NCI-H510A (cell line): ENCODE measurements around the gene ZDHHC24.
A peak's percentile ranks its signal among the peaks of the same experiment; 100 is the strongest.

ENCODE experiments used
- DNase-seq: peaks from one replicate; lab custom pipeline; 2025; lab: John Stamatoyannopoulos, UW

The ZDHHC24 gene

GRCh38 chr11:66564984-66565383, 19.1 kb upstream of the ZDHHC24 start:
- no peak for DNase-seq

DNA sequence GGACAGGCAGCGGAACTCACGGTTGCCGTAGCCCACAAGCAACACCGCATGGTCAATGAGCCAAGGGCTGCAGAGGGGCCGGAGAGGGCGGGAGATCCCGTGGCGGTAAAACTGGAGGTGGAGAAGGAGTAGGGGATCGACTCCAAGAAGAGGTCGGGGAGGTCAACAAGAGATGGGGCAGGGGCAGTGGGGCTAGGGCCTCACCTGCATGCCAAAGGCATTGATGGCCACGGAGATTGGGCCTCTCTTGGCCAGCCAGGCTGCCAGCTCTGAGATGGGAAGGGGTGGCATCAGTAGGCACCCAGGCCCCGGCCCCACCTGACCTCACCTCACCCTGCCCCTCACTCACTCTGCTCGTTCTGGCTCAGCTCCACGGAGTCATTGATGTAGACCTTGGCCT, 18.7 kb upstream of the ZDHHC24 start:
- no peak for DNase-seq

DNA sequence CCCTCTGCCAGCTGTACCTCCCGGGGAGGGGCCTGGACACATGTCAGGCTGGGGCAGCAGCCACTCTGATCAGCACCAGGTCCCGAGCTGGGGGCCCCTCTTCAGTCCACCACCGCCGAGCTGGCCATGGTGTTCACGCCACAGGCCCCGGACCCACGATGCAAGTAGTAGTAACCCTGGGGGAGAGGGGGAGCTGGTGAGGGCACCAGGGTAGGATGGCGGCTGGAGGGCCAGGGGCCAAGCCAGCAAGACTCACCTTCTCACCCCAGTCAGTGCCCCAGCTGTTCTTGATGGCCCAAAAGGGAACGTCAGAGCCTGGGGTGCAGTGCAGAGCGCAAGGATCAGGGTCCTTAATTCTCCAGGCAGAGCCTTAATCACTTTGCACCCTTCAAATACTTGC, 18.0 kb upstream of the ZDHHC24 start:
- DNase-seq: no peak

- no peak for DNase-seq
These were observed 17.2 kb upstream of the ZDHHC24 start for GRCh38 chr11:66562907-66563583.

- DNase-seq: no peak
These were observed 16.4 kb upstream of the ZDHHC24 start for GRCh38 chr11:66562275-66562674.

DNA sequence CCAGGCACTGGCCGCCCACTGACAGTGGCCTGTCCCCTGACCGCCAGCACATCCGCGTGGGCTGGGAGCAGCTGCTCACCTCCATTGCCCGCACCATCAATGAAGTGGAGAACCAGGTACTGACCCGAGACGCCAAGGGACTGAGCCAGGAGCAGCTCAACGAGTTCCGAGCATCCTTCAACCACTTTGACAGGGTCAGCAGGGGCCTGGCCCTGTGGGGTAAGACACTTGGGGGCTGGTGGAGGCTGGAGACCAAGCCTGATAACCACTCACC, 16.1 kb upstream of the ZDHHC24 start:
- no peak for DNase-seq

DNA sequence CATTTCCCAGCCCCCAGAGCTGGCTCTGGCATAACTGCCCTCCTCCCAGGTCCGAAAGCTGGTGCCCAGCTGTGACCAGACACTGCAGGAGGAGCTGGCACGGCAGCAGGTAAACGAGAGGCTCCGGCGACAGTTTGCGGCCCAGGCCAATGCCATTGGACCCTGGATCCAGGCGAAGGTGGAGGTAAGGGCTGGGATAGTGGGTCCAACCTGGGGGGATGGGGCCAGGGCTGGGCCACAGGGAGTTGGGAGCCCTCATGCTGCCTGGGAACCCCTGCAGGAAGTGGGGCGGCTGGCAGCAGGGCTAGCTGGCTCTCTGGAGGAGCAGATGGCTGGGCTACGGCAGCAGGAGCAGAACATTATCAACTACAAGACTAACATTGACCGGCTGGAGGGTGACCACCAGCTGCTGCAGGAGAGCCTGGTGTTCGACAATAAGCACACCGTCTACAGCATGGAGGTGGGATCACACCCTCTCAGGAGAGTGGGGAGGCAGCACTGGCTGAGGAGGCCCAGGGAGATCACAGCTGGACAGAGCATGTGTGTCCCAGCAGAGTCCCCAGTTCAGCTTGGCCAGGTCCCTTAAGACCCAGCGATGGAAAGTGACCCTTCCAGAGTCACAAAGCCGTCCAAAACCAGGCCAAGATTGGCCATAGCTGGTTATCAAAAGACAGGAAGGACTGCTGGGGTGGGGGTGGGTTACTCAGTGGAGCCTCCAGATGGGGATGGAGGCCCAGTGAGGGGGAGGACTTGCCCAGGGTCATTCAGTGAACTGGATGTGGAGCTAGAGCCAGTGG, 15.5 kb upstream of the ZDHHC24 start:
- no peak for DNase-seq

GRCh38 chr11:66559866-66560676, 14.2 kb upstream of the ZDHHC24 start:
- DNase-seq: no peak

- no peak for DNase-seq
These were observed 13.5 kb upstream of the ZDHHC24 start for GRCh38 chr11:66559142-66559865.

DNA sequence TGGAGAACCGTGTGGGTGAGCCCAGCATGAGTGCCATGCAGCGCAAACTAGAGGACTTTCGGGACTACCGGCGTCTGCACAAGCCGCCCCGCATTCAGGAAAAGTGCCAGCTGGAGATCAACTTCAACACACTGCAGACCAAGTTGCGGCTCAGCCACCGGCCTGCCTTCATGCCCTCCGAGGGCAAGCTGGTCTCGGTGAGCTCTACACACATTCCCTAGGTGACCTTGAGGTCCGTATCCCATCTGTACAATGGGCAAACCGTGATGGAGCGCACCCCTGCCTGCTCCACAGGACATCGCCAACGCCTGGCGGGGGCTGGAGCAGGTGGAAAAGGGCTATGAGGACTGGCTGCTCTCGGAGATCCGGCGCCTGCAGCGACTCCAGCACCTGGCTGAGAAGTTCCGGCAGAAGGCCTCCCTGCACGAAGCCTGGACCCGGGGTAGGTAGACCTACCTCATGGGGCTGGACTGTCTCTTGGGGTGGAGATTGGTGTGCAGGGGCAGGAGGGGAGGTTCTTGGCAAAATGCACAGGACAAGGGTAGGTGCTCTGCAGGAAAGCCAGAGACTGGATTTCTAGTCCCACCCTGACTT, 12.0 kb upstream of the ZDHHC24 start:
- no peak for DNase-seq

GRCh38 chr11:66556086-66556485, 10.2 kb upstream of the ZDHHC24 start:
- DNase-seq: peak; percentile 85

DNA sequence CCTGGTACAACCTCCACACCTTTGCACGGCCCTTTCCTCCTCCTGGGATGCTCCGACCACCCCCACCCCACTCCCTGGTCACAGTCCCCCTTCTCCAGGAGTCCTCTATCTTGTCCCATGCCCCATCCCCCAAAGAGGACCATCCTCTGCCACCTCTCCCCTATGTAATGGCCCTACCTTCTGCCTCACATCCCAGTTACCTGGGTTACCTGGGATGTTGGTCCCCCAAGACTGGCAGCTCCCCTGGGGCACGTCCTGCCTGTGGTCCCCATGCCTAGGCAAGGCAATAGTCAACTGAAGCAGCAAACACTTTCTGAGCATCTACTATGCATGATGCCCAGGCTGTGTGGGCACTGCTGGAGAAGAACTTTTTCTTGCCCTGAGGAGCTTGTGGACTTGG, 9.6 kb upstream of the ZDHHC24 start:
- no peak for DNase-seq

GRCh38 chr11:66554602-66555001, 8.8 kb upstream of the ZDHHC24 start:
- no peak for DNase-seq

DNA sequence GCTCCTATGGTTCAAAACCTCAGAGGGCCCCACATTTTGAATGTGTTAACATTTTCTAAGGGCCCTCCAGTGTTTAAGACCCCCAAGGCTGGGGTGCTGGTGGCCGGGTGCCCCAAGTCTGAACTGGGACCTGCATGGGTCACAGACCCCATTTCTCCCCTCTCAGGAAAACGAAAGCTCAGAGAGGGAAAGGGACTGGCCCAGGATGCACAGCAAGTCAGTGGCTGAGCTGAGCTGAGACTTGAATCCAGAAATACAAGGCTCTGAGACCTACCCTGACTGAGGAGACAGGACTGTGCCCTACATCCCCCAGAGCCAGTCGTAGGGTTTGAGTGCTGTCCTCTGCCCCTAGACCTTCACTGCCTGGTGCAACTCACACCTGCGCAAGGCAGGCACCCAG, 5.0 kb upstream of the ZDHHC24 start:
- DNase-seq: no peak

DNA sequence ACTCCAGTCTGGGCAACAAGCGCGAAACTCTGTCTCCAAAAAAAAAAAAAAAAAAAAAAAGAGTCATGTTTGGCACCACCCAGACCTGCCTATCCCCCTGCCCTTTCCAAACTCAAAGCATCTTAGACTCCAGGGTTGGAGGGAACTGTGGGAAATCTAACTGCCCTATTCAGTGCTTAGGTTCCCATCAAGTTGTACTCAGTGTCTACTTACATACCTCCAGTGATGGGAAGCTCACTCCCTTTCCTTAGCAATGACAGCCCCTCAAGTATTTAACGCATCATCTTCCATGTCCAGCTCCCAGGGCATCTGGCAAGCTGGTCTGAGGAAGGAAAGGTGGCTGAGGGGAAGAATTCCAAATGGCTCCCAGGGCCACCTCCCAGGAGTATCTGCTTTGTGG, 3.8 kb upstream of the ZDHHC24 start:
- no peak for DNase-seq

GRCh38 chr11:66548774-66549630, 3.2 kb upstream of the ZDHHC24 start:
- no peak for DNase-seq

DNA sequence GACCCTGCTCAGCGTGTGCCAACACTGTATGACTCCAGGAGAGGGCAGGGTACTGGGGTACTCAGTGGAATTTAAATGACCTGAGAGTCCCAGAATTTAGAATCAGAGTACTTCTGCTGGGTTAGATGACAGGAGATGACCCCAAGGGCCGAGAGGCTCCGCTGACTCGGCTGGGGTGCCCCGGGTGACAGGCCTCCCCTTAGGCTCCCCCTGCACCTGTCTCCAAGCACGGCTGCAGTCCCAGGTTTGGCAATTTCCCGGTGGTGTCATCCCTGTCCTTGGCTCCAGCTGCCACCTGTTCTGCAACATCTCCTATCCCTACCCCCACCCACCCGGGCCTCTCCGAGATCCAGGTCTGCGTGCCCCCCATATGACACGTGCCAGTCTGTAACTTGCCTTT, 2.2 kb upstream of the ZDHHC24 start:
- DNase-seq: no peak

GRCh38 chr11:66547662-66548009, 1.8 kb upstream of the ZDHHC24 start:
- no peak for DNase-seq

DNA sequence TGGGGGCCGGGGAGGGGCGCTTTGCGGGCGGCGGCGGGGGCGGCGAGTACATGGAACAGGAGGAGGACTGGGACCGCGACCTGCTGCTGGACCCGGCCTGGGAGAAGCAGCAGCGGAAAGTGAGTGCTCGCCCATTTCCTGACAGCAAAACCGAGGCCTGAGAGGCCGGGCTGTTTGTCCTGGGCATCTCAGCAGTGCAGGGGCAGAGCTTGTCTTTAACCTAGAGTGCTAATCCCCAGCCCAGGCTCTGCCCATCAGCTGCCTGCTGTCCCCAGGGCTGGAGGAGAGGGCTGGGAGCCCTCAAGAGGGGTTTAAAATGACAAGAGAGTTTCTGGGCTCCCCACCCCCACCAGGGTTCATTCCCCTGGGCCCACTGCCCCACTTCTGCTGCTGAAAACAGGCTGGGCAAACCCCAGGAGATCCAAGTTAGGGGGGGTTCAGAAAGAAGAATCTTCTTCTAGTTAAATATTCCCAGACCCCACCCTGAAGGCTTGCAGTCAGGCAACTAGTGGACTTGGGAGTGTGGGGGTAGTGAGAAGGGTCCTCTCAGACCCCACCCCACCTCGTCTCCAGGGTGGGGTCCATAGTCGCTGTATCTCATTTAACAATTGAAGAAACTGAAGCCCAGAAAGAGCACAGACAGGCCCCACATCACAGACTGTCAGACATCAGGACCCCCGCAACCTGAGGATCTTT, 1.3 kb upstream of the ZDHHC24 start:
- DNase-seq: no peak

DNA sequence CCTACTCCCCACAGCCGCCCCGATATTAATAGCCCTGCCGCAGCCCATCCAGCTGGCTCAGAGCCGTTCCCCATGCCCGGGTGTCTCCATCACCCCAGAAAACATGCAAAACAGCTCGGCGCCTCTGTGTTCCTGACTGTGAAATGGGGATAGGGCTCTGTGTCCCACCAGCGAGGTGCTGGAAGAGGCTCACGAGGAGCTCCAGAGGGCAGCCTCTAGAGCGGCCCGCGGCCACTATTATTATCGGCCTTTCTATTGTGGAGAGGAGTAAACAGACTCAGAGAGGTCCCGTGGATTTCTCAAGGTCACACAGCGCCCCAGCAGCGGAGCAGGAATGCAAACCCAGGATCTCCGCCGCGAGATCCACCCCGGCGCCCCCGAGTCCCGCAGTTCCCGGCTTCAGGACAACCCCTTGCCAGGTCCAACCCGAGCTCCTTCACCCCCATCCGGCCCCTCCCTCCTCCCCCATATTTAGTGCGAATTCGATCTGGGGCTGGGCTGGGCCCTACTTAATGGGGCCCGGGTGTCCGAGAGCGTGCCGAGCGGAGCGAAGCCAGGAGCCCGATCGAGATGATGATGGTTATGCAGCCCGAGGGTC, 619 bp upstream of the ZDHHC24 start, which contains the start of gene ACTN3:
Gene ACTN3, plus strand, starts transcription at position 536 of the 598 bp plus-strand sequence. Its CDS starts 35 bp downstream, at position 571.
- no peak for DNase-seq
